Left renal cortex interstitium (tissue), 4 donors: ENCODE measurements around the gene EPHA6. TPM values are rescaled to one million over a fixed set of nuclear protein-coding genes. Genes with fewer than 3 reads are reported as not detected.
A peak's percentile ranks its signal among the peaks of the same experiment; 100 is the strongest.

Experiments
- DNase-seq, 4 donors: peaks; one replicate each; pipeline ENCODE4 v3.0.0-alpha.2; 2013; ENCODE audit warnings: low read depth in 4 of 4, low spot score in 2 of 4, missing footprints in 1 of 4
- polyA plus RNA-seq, 4 donors: library from polyadenylated mRNA; unstranded; fragments of 120-200 nt; gene quantifications; one replicate each; pipeline ENCODE4 v1.2.1, GENCODE V29; 2013; ENCODE audit not compliant: insufficient read length in 4 of 4

EPHA6 gene
- polyA plus RNA-seq, 4 donors, result 0.64 to 1.1 (median 0.87) TPM

GRCh38 chr3:97131476-97131875 is 317.1 kb downstream of the EPHA6 start:
- no peak for DNase-seq

GRCh38 chr3:97138914-97139541 is 324.6 kb downstream of the EPHA6 start:
- DNase-seq, result no peak

GRCh38 chr3:97148931-97149330 is 334.5 kb downstream of the EPHA6 start:
- no peak for DNase-seq

GRCh38 chr3:97161169-97161568 is 346.8 kb downstream of the EPHA6 start:
- no peak for DNase-seq

GRCh38 chr3:97177242-97177641 is 362.8 kb downstream of the EPHA6 start:
- no peak for DNase-seq

DNA sequence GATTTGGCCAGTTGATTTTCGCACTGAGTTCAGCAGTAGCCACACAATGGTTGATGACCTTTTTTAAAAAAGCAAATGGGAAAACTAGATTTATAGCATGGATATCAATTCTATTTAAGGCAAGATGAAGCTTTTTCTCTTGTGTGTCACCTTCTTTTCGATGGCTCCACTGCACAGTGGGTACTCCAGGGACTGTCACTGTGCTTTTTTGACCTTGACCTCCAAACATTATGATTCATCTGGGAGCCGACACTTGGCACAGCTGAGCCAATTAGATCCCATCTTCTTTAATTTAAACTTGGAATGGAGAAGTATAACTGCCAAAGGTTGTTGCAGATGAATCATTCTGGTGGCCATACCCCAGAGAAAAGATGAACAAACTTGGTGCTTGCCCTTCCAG is 367.3 kb downstream of the EPHA6 start:
- no peak for DNase-seq

GRCh38 chr3:97187771-97188170 is 373.4 kb downstream of the EPHA6 start:
- DNase-seq, result no peak

- no peak for DNase-seq
Observed at GRCh38 chr3:97189835-97190234, 375.4 kb downstream of the EPHA6 start.

- DNase-seq, result no peak
Observed at GRCh38 chr3:97197083-97197482, 382.7 kb downstream of the EPHA6 start.

DNA sequence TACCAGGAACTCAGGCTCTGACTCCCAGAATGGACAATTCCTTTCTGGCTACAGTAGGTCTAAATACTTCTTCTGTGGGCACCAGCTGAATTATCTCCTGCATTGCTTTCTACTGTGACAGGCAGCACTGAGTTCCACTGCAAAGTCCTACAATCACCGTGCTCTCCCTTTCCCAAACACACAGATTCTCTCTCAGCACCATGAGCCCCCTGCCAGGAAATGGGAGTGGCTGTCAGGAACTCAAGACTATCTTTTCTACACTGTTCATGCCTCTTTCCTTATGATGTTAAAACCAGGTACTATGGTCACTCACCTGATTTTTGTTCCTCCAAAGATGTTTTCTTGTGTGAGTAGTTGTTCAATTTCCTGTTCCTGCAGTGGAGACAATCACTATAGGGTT is 383.4 kb downstream of the EPHA6 start:
- DNase-seq, result no peak

- DNase-seq, result no peak
Observed at GRCh38 chr3:97200387-97200786, 386.0 kb downstream of the EPHA6 start.

DNA sequence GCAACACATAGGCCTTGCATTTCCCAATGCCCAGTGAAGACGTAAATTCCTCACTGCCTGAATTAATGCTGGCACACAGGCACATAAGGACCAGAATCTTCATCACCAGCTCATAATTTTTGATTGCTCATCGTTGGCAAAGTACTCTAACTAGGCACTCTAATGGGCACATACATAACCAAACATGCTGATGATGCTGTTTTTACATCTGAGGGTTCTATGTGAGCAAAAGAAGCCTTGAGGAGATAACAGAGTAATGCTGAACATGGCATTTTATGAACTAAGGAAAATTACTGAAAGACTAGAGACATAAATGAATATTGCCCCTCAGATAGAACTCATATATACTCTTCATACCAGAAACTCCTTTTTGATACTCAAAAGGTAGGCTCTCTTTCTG is 387.4 kb downstream of the EPHA6 start:
- DNase-seq, result no peak

DNA sequence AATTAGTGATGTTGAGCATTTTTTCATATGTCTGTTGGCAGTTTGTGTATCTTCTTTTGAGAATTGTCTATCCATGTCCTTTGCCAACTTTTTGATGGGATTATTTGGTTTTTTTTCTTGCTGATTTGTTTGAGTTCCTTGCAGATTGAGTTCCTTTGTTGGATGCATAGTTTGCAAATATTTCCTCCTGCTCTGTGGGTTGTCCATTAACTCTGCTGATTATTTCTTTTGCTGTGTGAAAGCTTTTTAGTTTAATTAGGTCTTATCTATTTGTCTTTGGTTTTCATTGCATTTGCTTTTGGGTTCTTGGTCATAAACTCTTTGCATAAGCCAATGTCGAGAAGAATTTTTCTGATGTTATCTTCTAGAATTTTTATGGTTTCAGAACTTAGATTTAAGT is 414.6 kb downstream of the EPHA6 start:
- no peak for DNase-seq

- no peak for DNase-seq
Observed at GRCh38 chr3:97230486-97230885, 416.1 kb downstream of the EPHA6 start.

- peak in 1 of 4 donors; percentile 16 for DNase-seq
Observed at GRCh38 chr3:97232393-97233034, 418.1 kb downstream of the EPHA6 start.

DNA sequence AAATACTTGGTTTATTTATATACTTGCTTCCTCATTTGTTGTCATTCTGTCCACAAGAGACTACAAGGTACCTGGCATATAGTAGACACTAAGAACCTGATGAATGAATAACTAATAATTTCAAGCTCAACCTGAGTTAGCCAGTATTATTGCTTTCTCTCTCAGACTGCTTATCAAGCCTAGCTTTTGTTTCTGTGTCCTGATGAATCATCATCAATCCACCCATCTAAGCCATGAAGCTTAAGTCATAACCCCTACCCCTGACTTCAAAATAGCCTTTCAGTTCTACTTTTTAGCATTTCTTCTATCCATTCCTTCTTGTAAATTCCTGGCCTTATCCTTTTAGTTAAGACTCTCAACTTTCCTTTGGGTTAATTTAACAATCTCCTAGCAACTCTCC is 420.8 kb downstream of the EPHA6 start:
- no peak for DNase-seq

- DNase-seq, result no peak
Observed at GRCh38 chr3:97235611-97236315, 421.4 kb downstream of the EPHA6 start.

- DNase-seq, result no peak
Observed at GRCh38 chr3:97241417-97241816, 427.0 kb downstream of the EPHA6 start.

- no peak for DNase-seq
Observed at GRCh38 chr3:97245201-97245910, 431.0 kb downstream of the EPHA6 start.

DNA sequence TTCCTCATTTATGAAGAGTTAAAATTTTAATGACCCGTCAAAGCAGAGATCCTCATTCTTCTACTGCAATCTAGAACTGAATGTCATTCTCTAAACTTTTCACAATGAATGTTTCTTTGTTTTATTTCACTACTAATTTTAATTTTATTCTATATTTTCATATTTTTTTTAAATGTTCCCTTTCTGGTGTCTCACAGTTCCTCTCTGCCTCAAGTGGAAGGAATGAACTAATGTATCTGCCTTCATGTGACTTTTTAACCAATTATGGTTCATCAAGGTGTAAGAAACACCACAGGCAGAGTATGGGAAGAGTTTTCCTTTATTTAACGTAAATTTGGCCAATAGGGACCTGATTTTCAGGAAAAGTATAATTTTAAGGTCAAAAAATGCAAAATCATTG is 441.7 kb downstream of the EPHA6 start:
- DNase-seq, result no peak

- no peak for DNase-seq
Observed at GRCh38 chr3:97257942-97258697, 443.7 kb downstream of the EPHA6 start.
